Measurements from ENCODE around the gene CSNK1A1. TPM values are rescaled to one million over a fixed set of nuclear protein-coding genes. Genes with fewer than 3 reads are reported as not detected.

Gene CSNK1A1
- total RNA-seq, 2 donors from 2014 or later, result 222 to 262 TPM

GRCh38 chr5:149550594-149551226, 529 bp downstream of the CSNK1A1 start:
- no peak for ATAC-seq (ENCODE audit: insufficient number of reproducible peaks, low FRiP score, low read depth)
- TF ChIP-seq, protein P1, sequence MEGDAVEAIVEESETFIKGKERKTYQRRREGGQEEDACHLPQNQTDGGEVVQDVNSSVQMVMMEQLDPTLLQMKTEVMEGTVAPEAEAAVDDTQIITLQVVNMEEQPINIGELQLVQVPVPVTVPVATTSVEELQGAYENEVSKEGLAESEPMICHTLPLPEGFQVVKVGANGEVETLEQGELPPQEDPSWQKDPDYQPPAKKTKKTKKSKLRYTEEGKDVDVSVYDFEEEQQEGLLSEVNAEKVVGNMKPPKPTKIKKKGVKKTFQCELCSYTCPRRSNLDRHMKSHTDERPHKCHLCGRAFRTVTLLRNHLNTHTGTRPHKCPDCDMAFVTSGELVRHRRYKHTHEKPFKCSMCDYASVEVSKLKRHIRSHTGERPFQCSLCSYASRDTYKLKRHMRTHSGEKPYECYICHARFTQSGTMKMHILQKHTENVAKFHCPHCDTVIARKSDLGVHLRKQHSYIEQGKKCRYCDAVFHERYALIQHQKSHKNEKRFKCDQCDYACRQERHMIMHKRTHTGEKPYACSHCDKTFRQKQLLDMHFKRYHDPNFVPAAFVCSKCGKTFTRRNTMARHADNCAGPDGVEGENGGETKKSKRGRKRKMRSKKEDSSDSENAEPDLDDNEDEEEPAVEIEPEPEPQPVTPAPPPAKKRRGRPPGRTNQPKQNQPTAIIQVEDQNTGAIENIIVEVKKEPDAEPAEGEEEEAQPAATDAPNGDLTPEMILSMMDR (IDR thresholded peaks at IDR 0.05), result no peak
- Histone ChIP-seq H3K27ac (peak overlapping the region; percentile 98 to 99), H3K4me1 (ENCODE audit: control insufficient read depth in 1 of 2, low read depth in 2 of 2) (peaks cover 23 to 44% of the 10 kb centered on the region in 2 donors), H3K9me3 (no peaks in the 10 kb centered on the region), H3K4me3 (peak overlapping the region; percentile 93), H3K36me3 (peaks cover 4% of the 10 kb centered on the region), H3K27me3 (replicated peaks; ENCODE audit: insufficient read depth) (no peaks in the 10 kb centered on the region)
- no peak for DNase-seq (ENCODE audit: low spot score)

GRCh38 chr5:149550268-149550583, 1.0 kb downstream of the CSNK1A1 start:
- peaks cover 7% of the 10 kb centered on the region for H3K36me3 ChIP-seq
- no peaks in the 10 kb centered on the region for H3K9me3 ChIP-seq
- H3K27me3 ChIP-seq (replicated peaks; ENCODE audit: insufficient read depth), result no peaks in the 10 kb centered on the region
- TF ChIP-seq, protein P1 (IDR thresholded peaks at IDR 0.05), result no peak
- peaks cover 23 to 49% of the 10 kb centered on the region in 2 donors for H3K4me1 ChIP-seq (ENCODE audit: control insufficient read depth in 1 of 2, low read depth in 2 of 2)
- H3K4me3 ChIP-seq, result peak overlapping the region; percentile 93
- DNase-seq (ENCODE audit: low spot score) (no peak), ATAC-seq (ENCODE audit: insufficient number of reproducible peaks, low FRiP score, low read depth) (peak; percentile 56)
- peak overlapping the region; percentile 98 to 99 for H3K27ac ChIP-seq

GRCh38 chr5:149549461-149550267, 1.6 kb downstream of the CSNK1A1 start:
- TF ChIP-seq, protein P1 (IDR thresholded peaks at IDR 0.05), result no peak
- ATAC-seq (ENCODE audit: insufficient number of reproducible peaks, low FRiP score, low read depth), result peak; percentile 4
- Histone ChIP-seq H3K4me1 (ENCODE audit: control insufficient read depth in 1 of 2, low read depth in 2 of 2) (peaks cover 23 to 54% of the 10 kb centered on the region in 2 donors), H3K36me3 (peaks cover 8% of the 10 kb centered on the region), H3K9me3 (no peaks in the 10 kb centered on the region), H3K27me3 (replicated peaks; ENCODE audit: insufficient read depth) (no peaks in the 10 kb centered on the region), H3K27ac (peak overlapping the region; percentile 98 to 99), H3K4me3 (peak overlapping the region; percentile 93)
- no peak for DNase-seq (ENCODE audit: low spot score)

DNA sequence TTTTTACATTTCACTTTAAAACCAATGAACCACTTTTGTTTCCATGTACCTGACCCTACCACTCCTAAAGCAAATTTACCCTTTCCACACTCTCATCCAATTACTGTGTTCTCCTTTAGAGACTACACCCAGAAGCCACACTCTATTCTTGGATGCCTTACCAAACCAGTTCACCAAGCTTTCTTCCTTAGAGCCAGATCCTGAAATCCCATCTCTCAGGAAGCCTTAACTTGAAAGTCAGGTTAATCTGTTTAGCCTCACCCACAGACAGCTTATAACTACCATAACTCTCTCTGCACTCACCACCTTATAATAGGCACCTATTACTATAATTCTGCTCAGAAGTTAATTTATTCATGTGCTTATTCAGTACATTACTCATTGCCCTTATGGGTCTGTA, 4.3 kb downstream of the CSNK1A1 start:
- Histone ChIP-seq H3K9me3 (no peaks in the 10 kb centered on the region), H3K27me3 (replicated peaks; ENCODE audit: insufficient read depth) (no peaks in the 10 kb centered on the region), H3K27ac (no peak overlapping the region), H3K36me3 (peaks cover 8% of the 10 kb centered on the region), H3K4me3 (peak overlapping the region; percentile 39), H3K4me1 (ENCODE audit: control insufficient read depth in 1 of 2, low read depth in 2 of 2) (peaks cover 37 to 68% of the 10 kb centered on the region in 2 donors)
- DNase-seq (ENCODE audit: low spot score) (no peak), ATAC-seq (ENCODE audit: insufficient number of reproducible peaks, low FRiP score, low read depth) (no peak)
- TF ChIP-seq, protein P1 (IDR thresholded peaks at IDR 0.05), result no peak

DNA sequence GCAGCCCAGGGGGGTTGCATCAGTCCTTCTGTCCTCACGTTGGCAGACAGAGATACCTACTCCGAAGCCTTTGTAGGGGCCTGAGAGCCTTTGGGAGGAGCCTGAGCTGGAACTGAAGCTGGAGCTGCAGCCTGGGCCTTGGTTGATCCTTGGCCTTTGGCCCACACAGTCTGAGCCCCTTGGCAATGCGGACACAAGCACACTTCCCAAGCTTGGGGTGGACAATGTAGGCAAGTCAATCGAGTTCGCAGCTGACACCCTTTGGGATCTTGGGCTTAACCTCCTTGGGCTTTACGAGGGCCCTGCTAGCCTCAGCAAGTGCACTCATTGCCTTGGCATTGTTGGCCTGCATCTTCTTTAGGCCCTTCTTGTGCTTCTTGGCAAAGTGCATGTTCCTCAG, 5.9 kb downstream of the CSNK1A1 start:
- ATAC-seq (ENCODE audit: insufficient number of reproducible peaks, low FRiP score, low read depth) (no peak), DNase-seq (ENCODE audit: low spot score) (no peak)
- TF ChIP-seq, protein P1 (IDR thresholded peaks at IDR 0.05), result no peak
- no peaks in the 10 kb centered on the region for H3K9me3 ChIP-seq
- H3K27me3 ChIP-seq (replicated peaks; ENCODE audit: insufficient read depth), result no peaks in the 10 kb centered on the region
- no peak overlapping the region for H3K4me3 ChIP-seq
- H3K27ac ChIP-seq, result no peak overlapping the region
- H3K36me3 ChIP-seq, result peaks cover 8% of the 10 kb centered on the region
- H3K4me1 ChIP-seq (ENCODE audit: control insufficient read depth in 1 of 2, low read depth in 2 of 2), result peaks cover 45 to 80% of the 10 kb centered on the region in 2 donors
